GM19395 (cell line): Measurements from ENCODE around the gene MAPK1IP1L.
A peak's percentile ranks its signal among the peaks of the same experiment; 100 is the strongest.
"Not testable (repeated sequence)": the region's sequence is repeated elsewhere in the genome, so short reads cannot be mapped to it uniquely, and the experiment has no call there.

Source experiments
- ATAC-seq: cut with Tn5 transposase; IDR thresholded peaks from one replicate; pipeline ENCODE4 v1.9.1; 2021; ENCODE audit warnings: mild to moderate bottlenecking, moderate library complexity; ENCODE audit not compliant: unreplicated experiment

MAPK1IP1L gene

GRCh38 chr14:55053500-55053899 lies 2.1 kb downstream of the MAPK1IP1L start:
- no peak for ATAC-seq

DNA sequence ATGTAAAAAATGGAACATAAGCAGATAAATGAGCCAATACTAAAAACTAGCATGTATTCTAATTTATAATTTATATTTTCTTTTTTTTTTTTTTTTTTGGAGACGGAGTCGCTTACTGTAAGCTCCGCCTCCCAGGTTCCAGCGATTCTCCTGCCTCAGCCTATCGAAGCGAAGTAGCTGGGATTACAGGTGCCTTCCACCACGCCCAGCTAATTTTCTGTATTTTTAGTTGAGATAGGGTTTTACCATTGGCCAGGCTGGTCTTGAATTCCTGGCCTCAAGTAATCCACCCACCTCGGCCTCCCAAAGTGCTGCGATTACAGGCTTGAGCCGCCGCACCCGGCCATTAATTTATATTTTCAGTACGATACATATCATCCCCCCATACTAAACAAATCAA lies 2.7 kb downstream of the MAPK1IP1L start:
- ATAC-seq: no peak

DNA sequence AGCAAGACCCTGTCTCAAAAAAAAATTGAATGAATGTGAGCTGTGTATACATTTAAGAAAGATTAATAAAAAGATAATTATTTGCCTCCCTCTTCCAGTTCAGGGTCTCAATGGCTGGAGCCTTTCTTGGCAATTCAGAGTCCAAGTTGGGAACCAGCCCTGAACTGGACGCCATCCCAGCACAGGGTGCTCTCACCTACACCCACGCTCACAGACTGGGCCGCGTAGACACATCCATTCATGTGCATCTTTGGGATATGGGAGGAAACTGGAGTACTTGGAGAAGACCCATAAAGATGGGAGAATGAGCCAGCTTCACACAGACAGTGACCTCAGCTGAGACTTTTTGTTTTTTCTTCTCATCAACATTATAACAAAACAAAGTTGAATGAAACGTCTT lies 6.5 kb downstream of the MAPK1IP1L start:
- no peak for ATAC-seq

- no peak for ATAC-seq
These were observed 7.9 kb downstream of the MAPK1IP1L start for GRCh38 chr14:55059333-55059732.

DNA sequence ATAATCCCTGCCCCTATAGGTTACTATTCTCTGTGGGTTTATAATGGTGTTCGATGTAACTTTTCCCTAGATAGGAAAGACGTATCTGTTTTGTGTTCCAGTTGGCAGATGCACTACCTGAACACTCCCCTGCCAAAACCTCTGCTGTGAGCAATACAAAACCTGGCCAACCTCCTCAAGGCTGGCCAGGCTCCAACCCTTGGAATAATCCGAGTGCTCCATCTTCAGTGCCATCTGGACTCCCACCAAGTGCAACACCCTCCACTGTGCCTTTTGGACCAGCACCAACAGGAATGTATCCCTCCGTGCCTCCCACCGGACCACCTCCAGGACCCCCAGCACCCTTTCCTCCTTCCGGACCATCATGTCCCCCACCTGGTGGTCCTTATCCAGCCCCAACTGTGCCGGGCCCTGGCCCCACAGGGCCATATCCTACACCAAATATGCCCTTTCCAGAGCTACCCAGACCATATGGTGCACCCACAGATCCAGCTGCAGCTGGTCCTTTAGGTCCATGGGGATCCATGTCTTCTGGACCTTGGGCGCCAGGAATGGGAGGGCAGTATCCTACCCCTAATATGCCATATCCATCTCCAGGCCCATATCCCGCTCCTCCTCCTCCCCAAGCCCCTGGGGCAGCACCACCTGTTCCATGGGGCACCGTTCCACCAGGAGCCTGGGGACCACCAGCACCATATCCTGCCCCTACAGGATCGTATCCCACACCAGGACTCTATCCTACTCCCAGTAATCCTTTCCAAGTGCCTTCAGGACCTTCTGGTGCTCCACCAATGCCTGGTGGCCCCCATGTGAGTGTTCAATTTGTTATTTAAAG lies 11.3 kb downstream of the MAPK1IP1L start:
- ATAC-seq: no peak

DNA sequence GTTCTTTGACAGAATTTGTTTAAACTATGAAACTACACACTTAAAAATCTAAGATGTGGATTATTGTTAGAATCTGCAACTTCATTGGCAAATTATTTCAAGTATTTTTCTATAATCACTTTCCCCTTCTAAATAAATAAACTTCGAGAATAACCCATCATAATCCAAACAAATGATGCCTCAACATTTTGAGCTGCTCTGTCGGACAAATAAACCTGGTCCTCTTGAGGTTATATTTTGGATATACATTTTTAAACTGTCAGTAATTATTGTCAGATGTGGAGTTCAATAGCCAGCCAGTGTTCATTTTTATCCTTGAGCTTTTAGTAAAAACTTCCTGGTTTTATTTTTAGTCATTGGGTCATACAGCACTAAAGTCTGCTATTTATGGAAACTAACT lies 13.4 kb downstream of the MAPK1IP1L start:
- ATAC-seq: not testable (repeated sequence)

DNA sequence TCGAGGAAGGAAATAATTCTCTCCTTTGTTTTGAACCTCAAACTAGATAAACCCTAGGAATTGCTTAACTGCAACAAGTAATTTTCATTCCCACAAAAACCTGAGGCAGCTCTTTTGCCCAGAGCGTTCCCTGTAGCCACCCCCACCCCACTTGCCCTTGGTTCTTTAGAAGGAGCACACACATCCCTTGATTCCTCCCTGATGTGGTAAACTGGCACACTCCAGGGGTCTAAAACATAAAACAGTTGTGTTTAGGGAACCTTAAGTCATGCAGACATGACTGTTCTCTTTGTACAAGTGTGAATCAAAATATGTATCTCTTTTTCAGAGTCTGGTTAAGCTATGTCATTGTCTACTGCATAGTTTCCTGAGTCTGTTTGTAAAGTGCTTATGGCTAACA lies 14.0 kb downstream of the MAPK1IP1L start:
- ATAC-seq: no peak

- ATAC-seq: no peak
These were observed 14.8 kb downstream of the MAPK1IP1L start for GRCh38 chr14:55066223-55066622.

DNA sequence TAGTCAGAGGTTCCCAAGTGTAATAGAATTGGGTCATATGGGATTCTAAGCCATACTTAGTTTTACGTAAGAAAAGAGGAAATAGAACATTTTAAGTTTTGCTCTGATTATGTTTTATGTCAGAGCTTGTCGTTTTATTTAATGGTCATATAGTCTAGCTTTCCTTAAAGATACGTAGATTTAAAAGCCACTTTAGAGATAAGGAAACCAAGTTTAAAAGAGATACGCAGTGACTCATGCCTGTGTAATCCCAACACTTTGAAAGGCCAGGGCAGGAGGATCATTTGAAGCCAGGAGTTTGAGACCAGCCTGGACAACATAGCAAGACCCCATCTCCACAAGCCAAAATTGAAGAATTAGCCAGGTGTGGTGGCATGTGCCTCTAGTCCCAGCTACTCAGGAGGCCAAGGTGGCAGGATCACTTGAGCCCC lies 19.5 kb downstream of the MAPK1IP1L start:
- ATAC-seq: no peak

DNA sequence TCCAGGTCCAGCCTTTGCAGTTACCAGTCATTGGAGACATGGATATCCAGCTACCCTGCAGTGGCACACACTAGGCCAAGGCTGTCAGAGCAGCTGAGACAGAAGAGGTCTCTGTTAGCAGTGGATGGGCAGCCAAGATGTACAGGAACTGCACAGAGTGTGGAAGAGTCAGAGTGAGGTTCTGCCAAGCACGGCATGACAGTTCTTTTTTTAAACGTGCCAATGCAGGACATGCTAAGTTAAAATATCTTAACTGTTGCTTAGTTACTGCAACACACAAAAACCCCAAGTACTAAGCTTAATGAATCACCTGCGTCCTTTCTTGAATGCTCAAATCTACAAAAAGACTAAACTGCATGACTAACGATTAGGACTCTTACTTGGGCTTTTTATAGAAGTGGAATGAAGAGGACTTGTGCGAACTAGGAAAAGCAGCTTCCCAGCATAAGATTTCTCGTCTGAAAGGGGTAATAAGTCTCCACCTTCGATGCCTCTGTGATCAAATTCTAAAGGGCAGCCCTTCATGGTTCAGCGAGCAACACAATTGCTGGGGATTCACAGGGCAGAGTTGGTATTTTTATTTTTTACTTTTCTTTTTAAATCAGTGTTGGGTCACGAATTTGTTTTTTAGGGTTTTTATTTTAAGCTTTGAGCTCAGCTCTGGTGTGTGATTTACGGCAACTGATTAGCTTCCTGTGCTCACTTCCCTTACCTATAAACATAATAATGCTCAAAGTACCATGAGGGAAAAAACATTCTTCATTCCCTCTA lies 20.6 kb downstream of the MAPK1IP1L start:
- ATAC-seq: no peak

GRCh38 chr14:55073856-55074255 lies 22.4 kb downstream of the MAPK1IP1L start:
- ATAC-seq: no peak

- peak; percentile 69 for ATAC-seq
These were observed 23.2 kb downstream of the MAPK1IP1L start for GRCh38 chr14:55074662-55075061.

- peak; percentile 17 for ATAC-seq
These were observed 24.3 kb downstream of the MAPK1IP1L start for GRCh38 chr14:55075628-55076175.

DNA sequence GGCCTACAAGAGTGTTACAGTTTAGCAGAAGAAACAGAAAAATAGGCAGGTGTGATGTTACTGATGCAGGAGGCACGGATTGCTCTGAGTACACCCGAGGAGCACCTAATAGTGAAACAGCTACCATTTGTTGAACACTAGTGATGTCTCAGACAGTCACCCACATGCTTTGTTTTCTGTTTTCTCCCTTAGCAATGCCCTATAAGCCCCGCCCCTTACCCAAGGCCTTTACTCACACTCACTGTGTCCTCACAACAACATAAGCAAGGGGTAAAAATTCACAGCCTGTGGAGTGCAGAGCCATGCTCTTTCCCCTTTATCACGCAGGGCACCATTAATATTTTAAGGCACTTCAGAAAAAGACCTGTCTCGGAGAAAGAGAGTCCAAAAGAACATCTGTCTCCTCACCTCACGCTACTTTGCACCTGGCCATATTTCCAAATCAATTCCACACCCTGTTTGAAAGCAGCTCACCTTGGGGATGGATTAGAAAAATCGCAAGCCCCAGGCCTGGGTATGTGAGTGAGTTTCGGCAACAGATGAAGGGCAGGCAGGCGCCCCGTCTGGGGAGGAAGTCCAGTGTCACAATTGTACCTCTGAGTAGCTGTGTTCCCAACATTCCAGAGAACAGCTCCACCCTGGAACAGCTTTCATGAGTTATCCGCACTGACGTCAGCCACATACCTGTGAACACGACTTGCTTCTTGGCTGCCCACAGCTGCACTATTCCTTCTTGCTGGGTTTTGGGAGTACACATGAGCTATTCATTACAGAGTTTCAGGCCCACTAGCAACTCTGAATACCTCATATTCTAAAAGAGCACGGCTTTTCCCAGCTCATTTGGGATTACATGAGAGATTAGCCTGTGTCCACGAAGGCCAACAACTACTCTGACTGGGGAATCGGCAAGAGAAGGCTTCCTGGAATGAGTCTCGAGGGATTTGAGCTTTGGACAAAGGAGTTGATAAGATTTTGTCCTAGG lies 26.0 kb downstream of the MAPK1IP1L start:
- ATAC-seq: peak; percentile 32

DNA sequence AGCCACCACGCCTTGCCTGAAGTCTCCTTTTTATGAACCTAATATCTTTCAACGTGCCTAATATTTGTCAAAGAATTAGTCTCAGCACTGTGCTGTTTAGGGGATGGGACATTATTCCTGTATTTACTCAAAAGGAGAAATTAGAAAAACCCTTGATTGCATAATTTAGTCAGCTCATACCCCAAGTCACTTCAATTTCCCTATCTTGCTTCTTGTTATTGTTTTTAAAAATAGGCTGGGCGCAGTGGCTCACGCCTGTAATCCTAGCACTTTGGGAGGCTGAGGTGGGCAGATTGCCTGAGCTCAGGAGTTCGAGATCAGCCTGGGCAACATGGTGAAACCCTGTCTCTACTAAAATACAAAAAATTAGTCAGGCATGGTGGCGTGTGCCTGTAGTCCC lies 28.5 kb downstream of the MAPK1IP1L start:
- ATAC-seq: not testable (repeated sequence)

GRCh38 chr14:55084401-55085059 lies 33.1 kb downstream of the MAPK1IP1L start:
- no peak for ATAC-seq

DNA sequence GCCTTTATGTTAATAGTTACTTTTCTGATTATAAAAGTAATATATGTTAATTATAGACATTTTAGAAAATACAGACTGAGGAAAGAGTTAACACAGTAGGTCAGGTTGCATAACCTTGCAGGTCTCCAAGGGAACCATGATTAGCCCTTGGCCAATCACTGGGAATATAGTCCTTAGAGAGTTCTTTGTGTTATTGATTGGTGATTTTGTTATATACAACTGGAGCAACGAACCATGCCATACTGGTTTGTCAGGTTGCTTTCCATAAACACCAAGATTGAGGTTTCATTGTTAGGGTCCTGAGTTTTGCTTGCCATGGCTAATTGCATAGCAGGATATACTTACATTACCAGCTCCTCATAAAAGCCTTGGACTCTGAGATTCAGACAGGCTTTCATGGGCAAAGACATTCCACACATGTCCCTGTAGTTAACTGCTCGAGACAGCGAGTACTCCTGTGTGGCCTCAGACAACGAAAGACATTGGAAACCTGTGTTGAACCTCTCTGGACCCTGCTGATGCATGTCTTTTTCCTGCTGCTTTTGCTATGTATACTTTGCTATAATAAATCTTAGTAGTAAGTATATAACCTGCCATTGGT lies 33.7 kb downstream of the MAPK1IP1L start:
- no peak for ATAC-seq

GRCh38 chr14:55086938-55087337 lies 35.5 kb downstream of the MAPK1IP1L start:
- ATAC-seq: no peak

- ATAC-seq: no peak
These were observed 36.9 kb downstream of the MAPK1IP1L start for GRCh38 chr14:55088356-55088755.

DNA sequence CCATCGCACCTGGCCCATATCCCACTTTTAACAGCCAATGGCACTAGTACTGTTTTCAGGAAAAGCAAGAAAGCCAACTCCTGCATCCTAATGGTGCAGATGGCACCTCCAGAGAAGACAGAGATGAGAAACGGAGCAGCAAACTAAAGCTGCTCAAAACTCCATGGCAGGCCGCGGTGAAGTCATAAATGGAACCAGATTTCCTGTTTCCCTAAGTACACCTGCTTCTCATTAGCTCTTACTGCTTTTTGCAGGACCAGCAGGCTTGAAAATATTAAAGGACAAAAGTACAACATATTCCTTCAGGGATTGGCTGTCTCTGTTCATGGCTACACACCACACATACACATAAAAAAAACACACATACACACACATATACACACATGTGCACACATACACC lies 40.9 kb downstream of the MAPK1IP1L start:
- ATAC-seq: no peak
